ENCODE data around the gene SNX9.
"Not testable (repeated sequence)": the region's sequence is repeated elsewhere in the genome, so short reads cannot be mapped to it uniquely, and the experiment has no call there.

The SNX9 gene

DNA sequence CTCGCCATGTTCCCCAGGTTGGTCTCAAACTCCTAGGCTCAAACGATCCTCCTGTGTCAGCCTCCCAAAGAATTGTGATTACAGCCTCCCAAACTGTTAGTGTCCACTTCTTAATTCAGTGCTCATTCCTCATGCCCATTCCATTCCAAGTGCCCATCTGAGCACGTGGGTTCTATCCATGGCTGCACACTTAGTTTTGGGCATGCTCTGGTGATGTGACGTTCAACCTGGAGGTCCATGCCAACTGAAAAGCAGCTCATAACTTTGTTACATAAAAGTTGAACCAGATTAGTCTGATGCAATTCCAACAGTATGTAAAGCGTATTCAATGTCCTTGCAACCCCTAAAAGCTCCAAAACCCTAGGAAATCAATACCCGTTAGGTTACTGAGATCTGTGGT lies 11.5 kb downstream of the SNX9 start:
- no peak for ATAC-seq
- H3K4me3 Mint-ChIP-seq = no peak overlapping the region
- no peak overlapping the region for H3K27ac Mint-ChIP-seq
- peaks cover 50% of the 10 kb centered on the region for H3K36me3 Mint-ChIP-seq
- H3K9me3 Mint-ChIP-seq = peaks cover 4% of the 10 kb centered on the region
- H3K27me3 Mint-ChIP-seq = no peaks in the 10 kb centered on the region
- peaks cover 72% of the 10 kb centered on the region for H3K4me1 Mint-ChIP-seq

DNA sequence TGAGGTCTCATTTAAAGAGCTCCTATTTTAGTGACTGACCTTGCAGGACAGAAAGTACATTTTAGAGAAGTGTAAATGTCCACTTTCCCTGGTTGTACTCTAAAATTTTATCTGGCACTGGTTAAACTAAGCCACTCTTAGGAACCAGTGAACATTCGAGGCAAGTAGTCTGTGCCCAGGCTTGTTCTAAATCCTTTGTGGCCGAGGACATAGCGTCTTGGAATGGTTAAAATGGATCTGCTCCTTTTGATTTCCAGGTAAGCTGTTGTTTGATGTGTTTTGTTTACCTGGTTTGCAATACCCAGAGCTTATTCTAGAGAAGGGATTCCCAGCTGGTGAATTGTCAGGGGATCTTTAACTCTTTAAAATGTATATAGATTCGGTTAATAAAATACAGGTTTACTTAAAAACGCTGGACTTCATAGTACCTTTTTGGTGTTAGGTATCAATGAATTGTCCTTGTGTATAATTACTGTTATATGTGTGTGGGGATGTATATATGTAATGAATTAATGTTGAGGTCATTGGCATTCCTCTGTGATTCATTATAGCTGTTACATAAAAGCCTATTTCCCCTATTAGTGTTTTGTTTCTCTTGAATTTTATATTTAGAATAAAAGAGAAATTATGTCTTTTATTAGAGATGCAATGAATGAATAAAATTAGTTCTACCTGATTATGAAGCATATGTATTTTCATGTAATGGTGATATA lies 15.8 kb downstream of the SNX9 start:
- ATAC-seq = no peak
- H3K4me1 Mint-ChIP-seq = peaks cover 80% of the 10 kb centered on the region

DNA sequence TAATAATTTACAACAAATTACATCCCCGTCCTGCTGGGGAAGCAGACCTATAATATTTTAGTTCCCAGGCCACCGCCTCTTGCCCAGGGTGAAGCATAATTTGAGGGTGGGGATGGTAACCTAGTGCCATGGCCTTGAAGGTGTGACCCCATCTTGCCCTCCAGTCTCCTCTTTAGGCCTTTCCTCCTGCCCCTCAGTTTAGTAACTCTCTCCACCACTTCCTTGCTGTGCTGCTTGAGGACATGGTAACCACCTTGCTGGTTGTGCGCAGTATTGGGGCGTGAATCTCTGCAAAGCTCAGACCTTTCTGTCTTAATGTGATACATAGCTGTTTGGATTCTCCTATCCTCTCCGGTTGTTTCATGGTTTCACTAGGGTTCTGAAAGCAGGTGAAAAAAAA lies 16.6 kb downstream of the SNX9 start:
- peaks cover 83% of the 10 kb centered on the region for H3K4me1 Mint-ChIP-seq
- ATAC-seq = no peak

More for the DNA sequence above, 15.8 kb downstream of the SNX9 start:
- Mint-ChIP-seq H3K27me3 (no peaks in the 10 kb centered on the region), H3K9me3 (peaks cover 4% of the 10 kb centered on the region), H3K27ac (peak overlapping the region; percentile 35), H3K36me3 (peaks cover 28% of the 10 kb centered on the region), H3K4me3 (no peak overlapping the region)

DNA sequence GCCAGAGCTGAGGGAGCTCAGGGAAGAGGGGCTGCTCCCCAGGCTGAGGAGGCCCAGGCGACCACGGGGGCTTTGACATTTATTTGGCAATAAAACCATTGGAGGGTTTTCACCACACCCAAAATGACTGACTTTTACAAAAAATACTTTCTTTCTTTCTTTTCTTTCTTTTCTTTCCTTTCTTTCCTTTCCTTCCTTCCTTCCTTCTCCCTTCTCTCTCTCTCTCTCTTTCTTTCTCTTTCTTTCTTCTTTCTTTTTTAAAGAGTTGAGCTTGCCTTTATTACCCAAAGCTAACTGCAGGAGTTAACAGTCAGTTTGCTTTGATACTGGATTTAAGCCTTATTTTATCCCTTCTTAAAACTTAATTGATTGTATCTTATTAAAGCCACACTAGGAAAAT lies 17.2 kb downstream of the SNX9 start:
- Mint-ChIP-seq H3K4me1 (peaks cover 86% of the 10 kb centered on the region), H3K4me3 (peak overlapping the region; percentile 25)

More for the DNA sequence above, 16.6 kb downstream of the SNX9 start:
- Mint-ChIP-seq H3K27ac (peak overlapping the region; percentile 10), H3K4me3 (no peak overlapping the region), H3K36me3 (peaks cover 28% of the 10 kb centered on the region), H3K9me3 (peaks cover 4% of the 10 kb centered on the region), H3K27me3 (no peaks in the 10 kb centered on the region)

DNA sequence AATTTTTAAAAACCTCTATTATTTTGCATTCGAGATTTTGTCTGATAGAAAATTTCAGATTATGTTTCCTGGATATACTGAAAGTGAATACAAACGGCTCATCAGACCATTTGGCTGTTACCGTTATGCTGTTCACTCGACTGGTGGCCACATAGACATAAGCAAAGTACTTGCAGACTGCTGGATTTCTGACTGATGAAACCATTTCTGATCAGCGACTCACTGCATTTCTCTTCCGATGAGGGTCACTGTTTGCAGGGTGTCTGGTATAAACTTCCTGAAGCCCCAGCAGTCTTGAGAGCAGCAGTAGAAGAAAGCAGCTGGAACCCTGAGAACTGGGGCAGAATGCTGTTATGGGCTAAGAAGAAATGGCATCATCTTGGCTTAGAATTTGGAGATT lies 17.7 kb downstream of the SNX9 start:
- H3K9me3 Mint-ChIP-seq = no peaks in the 10 kb centered on the region
- ATAC-seq = no peak
- no peak overlapping the region for H3K4me3 Mint-ChIP-seq
- H3K27ac Mint-ChIP-seq = peak overlapping the region; percentile 45
- H3K27me3 Mint-ChIP-seq = no peaks in the 10 kb centered on the region
- H3K36me3 Mint-ChIP-seq = peaks cover 23% of the 10 kb centered on the region
- H3K4me1 Mint-ChIP-seq = peaks cover 86% of the 10 kb centered on the region

More for the DNA sequence above, 17.2 kb downstream of the SNX9 start:
- H3K27me3 Mint-ChIP-seq = no peaks in the 10 kb centered on the region
- H3K36me3 Mint-ChIP-seq = peaks cover 28% of the 10 kb centered on the region
- H3K9me3 Mint-ChIP-seq = peaks cover 4% of the 10 kb centered on the region
- no peak for ATAC-seq
- peak overlapping the region; percentile 10 for H3K27ac Mint-ChIP-seq

DNA sequence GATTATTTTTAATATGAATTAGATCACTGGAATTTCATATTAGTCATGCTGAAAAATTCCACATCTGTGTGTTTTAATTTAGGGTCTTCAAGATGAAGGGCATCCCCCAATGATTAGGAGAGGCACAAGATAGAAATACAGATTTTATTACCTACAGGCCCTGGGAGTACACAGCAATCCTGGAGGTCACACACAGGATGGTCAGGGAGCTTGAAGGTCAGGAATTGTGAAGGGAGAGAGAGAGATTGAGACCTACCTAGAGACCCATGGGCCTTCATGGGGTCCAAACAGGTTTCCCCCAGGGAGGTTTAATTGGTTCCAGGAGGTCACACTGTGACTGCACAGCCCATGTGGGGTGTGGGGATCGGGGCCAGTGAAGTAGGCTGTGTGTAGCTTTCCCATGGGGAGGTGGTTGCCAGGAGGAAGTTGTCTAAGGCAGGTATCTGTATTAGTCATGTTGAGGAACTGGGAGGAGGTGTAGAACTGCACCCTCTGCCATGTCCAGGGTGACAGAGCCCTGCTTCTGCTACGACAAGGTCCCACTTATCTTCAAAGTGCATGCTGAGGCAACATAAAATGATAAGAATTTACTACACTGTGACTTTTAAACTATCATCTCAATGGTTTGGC lies 18.3 kb downstream of the SNX9 start:
- Mint-ChIP-seq H3K4me1 (peaks cover 86% of the 10 kb centered on the region), H3K27me3 (no peaks in the 10 kb centered on the region), H3K4me3 (peak overlapping the region; percentile 1), H3K27ac (peak overlapping the region; percentile 45), H3K9me3 (no peaks in the 10 kb centered on the region), H3K36me3 (peaks cover 18% of the 10 kb centered on the region)
- ATAC-seq = peak; percentile 99

DNA sequence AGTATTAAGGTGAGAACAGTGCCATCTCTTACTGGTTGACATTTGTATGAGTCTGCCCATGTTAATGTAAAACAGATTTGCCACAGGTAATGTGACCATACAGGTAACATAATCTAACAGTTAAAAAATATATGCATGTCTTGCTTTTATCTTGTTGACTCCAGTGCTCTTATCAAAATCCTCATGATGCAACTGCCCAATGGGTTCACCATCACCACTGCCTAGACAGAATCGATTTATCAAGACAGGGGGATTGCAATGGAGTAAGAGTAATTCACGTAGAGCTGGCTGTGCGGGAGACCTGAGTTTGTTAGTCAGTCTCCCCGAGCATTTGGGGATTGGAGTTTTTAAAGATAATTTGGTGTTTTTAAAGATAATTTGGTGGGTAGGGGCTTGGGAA lies 19.2 kb downstream of the SNX9 start:
- H3K27ac Mint-ChIP-seq = no peak overlapping the region
- no peak overlapping the region for H3K4me3 Mint-ChIP-seq

DNA sequence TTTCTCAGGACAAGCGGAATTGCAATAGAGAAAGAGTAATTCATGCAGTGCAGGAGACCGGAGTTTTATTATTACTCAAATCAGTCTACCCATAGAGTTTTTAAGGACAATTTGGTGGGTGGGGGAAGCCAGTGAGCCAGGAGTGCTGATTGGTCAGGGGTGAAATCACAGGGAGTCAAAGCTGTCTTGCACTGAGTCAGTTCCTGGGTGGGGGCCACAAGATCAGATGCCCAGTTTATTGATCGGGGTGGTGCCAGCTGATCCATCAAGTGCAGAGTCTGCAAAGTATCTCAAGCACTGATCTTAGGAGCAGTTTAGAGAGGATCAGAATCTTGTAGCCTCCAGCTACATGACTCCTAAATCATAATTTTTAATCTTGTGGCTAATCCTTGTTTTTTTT lies 21.1 kb downstream of the SNX9 start:
- not testable (repeated sequence) for H3K36me3 Mint-ChIP-seq, H3K4me3 Mint-ChIP-seq, ATAC-seq, H3K27me3 Mint-ChIP-seq, H3K9me3 Mint-ChIP-seq
- Mint-ChIP-seq H3K4me1 (peaks cover 89% of the 10 kb centered on the region), H3K27ac (peak overlapping the region; percentile 30)

More for the DNA sequence above, 19.2 kb downstream of the SNX9 start:
- H3K4me1 Mint-ChIP-seq = peaks cover 88% of the 10 kb centered on the region
- no peaks in the 10 kb centered on the region for H3K27me3 Mint-ChIP-seq
- H3K36me3 Mint-ChIP-seq = peaks cover 9% of the 10 kb centered on the region
- ATAC-seq = no peak
- H3K9me3 Mint-ChIP-seq = no peaks in the 10 kb centered on the region

DNA sequence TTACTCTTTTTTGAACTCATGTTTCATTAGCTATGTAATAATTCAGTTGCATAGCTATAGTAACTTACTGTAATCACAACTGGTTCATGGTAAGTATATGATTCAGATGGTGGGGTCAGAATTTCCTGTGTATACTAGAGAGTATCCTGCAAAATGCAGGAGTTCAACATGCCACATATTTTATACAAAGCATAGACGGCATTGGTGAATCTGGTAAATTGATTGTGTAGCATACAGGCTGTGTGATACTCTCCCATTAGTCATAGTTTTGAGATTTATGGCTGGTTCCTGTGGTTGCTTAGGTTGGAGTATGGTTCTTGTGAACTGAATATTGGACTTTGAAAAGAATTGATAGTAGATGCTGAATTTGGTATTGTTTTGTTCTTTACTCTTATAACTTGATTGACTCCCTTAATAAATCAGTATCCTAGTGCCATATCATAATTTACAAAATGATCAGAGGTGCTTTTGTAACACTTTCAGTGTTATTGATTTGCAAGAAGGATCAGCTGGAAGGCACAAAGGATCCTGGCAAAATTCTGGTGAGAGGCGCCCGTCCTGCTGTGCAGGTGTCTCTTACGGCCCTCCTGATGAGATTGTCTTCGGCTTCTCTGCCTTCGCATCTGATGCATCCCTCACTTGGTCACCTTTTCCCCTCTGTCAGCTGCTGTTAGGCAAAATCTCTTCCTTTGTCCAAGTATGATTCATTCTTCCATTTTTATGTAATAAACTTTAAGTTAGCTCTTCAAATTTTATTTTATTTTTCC lies 22.6 kb downstream of the SNX9 start:
- Mint-ChIP-seq H3K36me3 (peaks cover 19% of the 10 kb centered on the region), H3K27me3 (no peaks in the 10 kb centered on the region), H3K4me1 (peaks cover 89% of the 10 kb centered on the region), H3K27ac (peak overlapping the region; percentile 85), H3K4me3 (peak overlapping the region; percentile 61), H3K9me3 (no peaks in the 10 kb centered on the region)
- peak; percentile 13 for ATAC-seq

DNA sequence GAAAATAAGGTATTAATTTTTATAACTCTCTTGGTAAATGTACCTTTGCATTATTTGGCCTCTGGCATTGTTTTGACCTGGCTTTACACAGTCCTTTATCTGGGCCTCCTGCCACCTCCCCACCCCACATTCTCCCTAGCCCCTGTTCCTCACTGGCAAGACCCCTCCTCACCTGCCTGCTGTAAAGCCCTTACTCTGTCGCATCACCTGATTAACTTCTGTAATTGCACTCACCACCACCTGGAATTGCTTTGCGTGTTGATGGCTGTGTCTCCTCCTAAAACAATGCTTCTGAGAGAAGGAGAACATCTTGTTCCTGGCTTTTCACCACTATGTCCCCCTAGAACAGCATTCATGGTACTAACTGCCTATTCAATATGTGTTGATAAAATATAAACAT lies 24.8 kb downstream of the SNX9 start:
- Mint-ChIP-seq H3K27ac (peak overlapping the region; percentile 38), H3K4me3 (no peak overlapping the region), H3K4me1 (peaks cover 67% of the 10 kb centered on the region)

DNA sequence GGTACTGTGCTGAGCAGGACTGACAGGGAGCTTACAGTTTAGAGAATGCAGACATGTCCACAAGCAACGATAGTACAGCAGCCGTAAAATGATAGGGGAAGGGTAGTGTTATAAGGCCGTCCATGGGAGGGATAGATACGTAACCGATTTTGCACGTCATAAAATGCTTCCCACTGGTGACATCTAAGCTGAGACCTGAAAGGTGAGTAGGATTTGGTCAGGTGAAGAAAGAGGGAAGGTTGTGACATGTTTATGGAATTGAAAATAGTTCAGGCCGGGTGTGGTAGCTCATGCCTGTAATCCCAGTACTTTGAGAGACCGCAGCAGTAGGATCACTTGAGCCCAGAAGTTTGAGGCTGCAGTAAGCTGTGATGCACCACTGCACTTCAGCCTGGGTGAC lies 25.6 kb downstream of the SNX9 start:
- no peaks in the 10 kb centered on the region for H3K27me3 Mint-ChIP-seq
- ATAC-seq = no peak
- H3K27ac Mint-ChIP-seq = peak overlapping the region; percentile 38
- H3K9me3 Mint-ChIP-seq = peaks cover 6% of the 10 kb centered on the region
- peaks cover 65% of the 10 kb centered on the region for H3K4me1 Mint-ChIP-seq
- peaks cover 28% of the 10 kb centered on the region for H3K36me3 Mint-ChIP-seq
- no peak overlapping the region for H3K4me3 Mint-ChIP-seq

More for the DNA sequence above, 24.8 kb downstream of the SNX9 start:
- Mint-ChIP-seq H3K9me3 (peaks cover 3% of the 10 kb centered on the region), H3K36me3 (peaks cover 21% of the 10 kb centered on the region), H3K27me3 (no peaks in the 10 kb centered on the region)
- no peak for ATAC-seq

DNA sequence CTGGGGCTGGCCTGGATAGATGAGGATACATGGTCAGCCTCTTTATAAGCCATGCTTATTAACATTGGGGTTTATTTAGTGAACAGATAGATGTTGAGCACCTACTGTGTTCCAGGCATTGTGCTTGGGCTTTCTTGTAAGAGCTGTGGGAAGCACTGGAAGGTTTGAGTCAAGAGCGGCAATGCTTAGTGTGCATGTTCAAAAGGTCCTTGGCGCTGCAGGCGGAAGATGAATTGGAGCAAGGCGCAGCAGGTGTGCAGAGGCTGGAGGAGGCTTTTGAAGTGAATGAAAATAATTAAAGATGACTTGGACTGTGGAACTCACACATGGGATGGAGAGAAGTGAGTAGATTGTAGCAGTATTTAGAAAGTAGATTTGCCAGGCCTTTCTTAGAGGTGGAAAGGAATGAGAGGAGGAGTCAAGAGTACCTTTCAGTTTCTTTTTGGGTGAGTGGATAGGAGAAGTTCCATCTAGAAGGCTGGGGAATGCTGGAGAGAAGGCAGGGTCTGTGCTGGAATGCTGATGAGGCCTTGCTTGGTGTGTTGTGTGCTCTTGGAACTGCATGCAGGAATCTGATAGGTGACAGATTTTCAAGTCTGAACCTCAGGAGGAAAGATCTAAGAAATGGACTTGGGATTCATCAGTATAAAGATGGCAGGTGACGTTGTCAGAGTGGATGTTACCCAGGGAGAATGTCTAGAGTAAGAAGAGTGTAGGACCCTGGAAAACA lies 26.4 kb downstream of the SNX9 start:
- Mint-ChIP-seq H3K27me3 (no peaks in the 10 kb centered on the region), H3K27ac (peak overlapping the region; percentile 38), H3K4me3 (peak overlapping the region; percentile 8), H3K36me3 (peaks cover 28% of the 10 kb centered on the region), H3K4me1 (peaks cover 58% of the 10 kb centered on the region), H3K9me3 (peaks cover 6% of the 10 kb centered on the region)
- no peak for ATAC-seq

DNA sequence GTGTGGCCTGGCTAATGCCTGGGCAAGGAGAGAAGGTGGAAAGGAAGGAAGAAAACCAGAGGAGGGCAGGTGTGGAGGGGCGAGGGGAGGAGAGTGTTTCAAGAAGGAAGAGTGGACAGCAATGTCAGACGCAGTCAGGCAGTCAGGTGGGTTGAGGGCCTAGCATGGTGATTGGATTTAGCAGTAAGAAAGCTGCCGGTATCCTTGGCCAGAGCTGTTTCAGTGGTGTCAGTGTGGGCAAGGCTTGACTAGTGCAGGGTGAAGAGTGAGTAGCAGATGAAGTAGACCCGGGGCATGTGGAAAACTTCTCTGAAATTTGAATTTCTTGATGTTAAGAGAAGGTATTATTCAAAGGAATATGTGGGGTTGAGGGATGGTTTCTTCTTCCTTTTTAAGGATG lies 27.0 kb downstream of the SNX9 start:
- Mint-ChIP-seq H3K27me3 (no peaks in the 10 kb centered on the region), H3K36me3 (peaks cover 28% of the 10 kb centered on the region), H3K4me1 (peaks cover 58% of the 10 kb centered on the region), H3K27ac (peak overlapping the region; percentile 38), H3K4me3 (no peak overlapping the region), H3K9me3 (peaks cover 9% of the 10 kb centered on the region)
- no peak for ATAC-seq

DNA sequence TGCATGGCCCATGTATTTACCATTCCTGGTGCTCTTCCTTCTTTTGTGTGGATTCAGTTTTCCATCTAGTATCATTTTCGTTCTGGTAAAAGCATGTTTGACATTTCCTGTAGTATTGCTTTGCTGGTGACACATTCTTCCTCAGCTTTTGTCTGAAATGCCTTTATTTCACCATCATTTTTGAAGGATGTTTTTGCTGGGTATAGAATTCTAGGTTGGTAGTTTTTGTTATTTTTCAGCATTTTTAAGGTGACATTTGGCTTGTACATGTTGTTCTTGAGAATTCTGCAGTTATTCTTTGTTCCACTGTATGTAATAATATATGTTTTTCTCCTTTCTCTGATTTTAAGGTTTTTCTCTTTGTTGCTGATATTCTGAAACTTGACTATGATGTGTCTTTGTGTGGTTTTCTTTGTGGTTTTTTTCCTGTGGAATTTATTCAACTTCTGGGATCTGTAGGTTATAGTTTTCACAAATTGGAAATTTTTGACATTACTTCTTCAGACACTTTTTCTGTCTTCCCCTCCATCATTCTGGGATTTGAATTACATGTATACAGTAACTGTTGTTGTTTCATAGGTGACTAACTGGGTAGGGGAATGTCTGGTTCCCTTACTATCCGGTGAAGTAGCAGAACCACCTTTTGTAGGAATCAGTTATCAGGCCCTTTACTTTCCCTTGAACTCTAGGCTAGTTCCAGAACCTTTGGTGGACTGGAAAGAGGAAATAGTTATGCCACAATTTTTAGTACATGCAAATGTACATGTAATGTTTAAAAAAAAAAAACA lies 30.2 kb downstream of the SNX9 start:
- Mint-ChIP-seq H3K27ac (no peak overlapping the region), H3K27me3 (no peaks in the 10 kb centered on the region), H3K4me1 (peaks cover 39% of the 10 kb centered on the region), H3K9me3 (peaks cover 9% of the 10 kb centered on the region), H3K36me3 (peaks cover 29% of the 10 kb centered on the region), H3K4me3 (no peak overlapping the region)
- no peak for ATAC-seq
